SJSA1 (cell line): ENCODE measurements around the gene NCL. TPM values are rescaled to one million over a fixed set of nuclear protein-coding genes. Genes with fewer than 3 reads are reported as not detected.

Experiments
- total RNA-seq: library from RNA; depleted of rRNA; stranded (reverse); fragments of >200 nt; shearing (Covaris generic); gene quantifications from 2 replicates; pipeline ENCODE4 v1.2.3, GENCODE V29; 2014; rRNA removed

NCL gene
- total RNA-seq, 1 experiment from 2014 or later = 257 TPM

Other genes with a start within 250 kb of the NCL start
- not detected in 2 replicates for gene B3GNT7, start 68.8 kb downstream of the NCL start, total RNA-seq
- 0.21 and 1.0 TPM in 2 replicates for gene NMUR1, start 66.0 kb upstream of the NCL start, total RNA-seq
- not detected in 2 replicates for gene TEX44, start 128.4 kb upstream of the NCL start, total RNA-seq
- gene PTMA, start 244.0 kb upstream of the NCL start, total RNA-seq = 971 and 998 TPM in 2 replicates